22Rv1 (cell line): ENCODE results near the gene KIAA1549.

Source experiments
- CTCF ChIP-seq: fragments of 450-650 bp; IDR thresholded peaks from 2 replicates; pipeline ENCODE4 v1.5.1; 2017; ENCODE audit warnings: mild to moderate bottlenecking
- ZFX ChIP-seq: fragments of 450-650 bp; IDR thresholded peaks from 2 replicates; pipeline ENCODE4 v1.6.1; 2017; ENCODE audit warnings: antibody characterized with exemption, borderline replicate concordance

GRCh38 chr7:138957217-138957616, 24.0 kb downstream of the KIAA1549 start:
- TF ChIP-seq CTCF (no peak), ZFX (no peak)
